Right kidney (tissue), 9 donors: ENCODE results near the gene CABP1.
A peak's percentile ranks its signal among the peaks of the same experiment; 100 is the strongest.
"Not testable (repeated sequence)": the region's sequence is repeated elsewhere in the genome, so short reads cannot be mapped to it uniquely, and the experiment has no call there.

Source experiments
- DNase-seq: peaks from one replicate; pipeline ENCODE4 v3.0.0-alpha.2; 2016
- long read RNA-seq, 8 donors: transcript quantifications; one replicate each; lab custom pipeline, GENCODE V29; 2026

Gene CABP1
- long read RNA-seq, donor 1, partial matches to known transcripts, result 0 of 1 reads
- long read RNA-seq, donor 1, other reads (novel, unspliced or antisense), result 0 of 1 reads
- long read RNA-seq, donor 2, result 0 reads
- long read RNA-seq, donor 3, partial matches to known transcripts, result 0 of 2 reads
- long read RNA-seq, donor 3, other reads (novel, unspliced or antisense), result 0 of 2 reads
- long read RNA-seq, donor 4, result 0 reads
- long read RNA-seq, donor 5, result 0 reads
- long read RNA-seq, donor 6, result 0 reads
- long read RNA-seq, donor 7, partial matches to known transcripts, result 0 of 3 reads
- long read RNA-seq, donor 7, other reads (novel, unspliced or antisense), result 0 of 3 reads
- long read RNA-seq, donor 8, partial matches to known transcripts, result 0 of 3 reads
- long read RNA-seq, donor 8, other reads (novel, unspliced or antisense), result 0 of 3 reads

DNA sequence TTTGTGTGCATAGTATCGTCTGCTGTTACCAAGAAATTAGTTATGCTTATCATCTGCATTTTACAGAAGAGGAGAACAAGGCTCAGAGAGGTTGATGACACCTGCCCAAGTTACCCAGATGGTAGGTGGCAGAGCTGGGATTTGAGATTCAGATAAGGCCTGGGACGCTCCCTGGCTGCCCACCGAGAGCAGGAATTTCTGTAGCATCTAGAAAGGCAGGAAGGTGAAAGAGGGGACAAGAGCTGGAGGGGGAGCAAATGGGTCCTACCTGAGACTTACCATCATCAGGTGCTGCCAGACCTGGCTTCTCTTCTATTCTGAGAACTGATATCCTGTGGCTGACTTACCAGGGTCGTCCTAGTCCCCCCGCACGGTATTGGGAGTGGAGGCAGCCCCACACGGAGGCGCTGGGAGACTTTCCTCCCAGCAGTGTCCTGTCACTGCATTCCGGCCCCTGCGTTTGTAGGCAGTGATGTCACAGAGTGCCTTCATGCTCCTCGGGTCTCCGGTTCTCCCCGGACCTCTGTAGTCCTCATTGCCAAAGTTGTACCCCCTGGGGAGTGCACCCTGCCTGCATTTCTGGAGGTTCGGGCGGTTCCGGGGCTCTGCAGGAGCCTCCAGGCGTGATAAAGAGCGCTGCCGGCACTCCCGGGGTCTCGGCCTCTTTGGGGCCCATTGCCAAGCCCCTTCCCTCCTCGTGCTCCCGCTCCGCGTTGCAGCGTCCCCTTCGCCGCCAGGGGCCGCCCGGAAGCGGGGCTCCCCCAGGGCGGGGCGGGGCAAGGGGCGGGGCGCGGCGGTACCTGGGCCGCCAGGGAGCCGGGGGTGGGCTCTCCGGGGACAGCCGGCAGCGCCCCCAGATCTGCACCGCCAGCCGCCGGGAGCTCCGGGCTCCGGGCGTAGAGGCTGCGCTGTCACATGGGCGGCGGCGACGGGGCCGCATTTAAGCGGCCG lies at the start of gene CABP1:
Gene CABP1, plus strand, starts transcription at position 856 of the 951 bp plus-strand sequence. Its CDS starts 60 bp downstream, at position 916.
- peak; percentile 61 for DNase-seq

DNA sequence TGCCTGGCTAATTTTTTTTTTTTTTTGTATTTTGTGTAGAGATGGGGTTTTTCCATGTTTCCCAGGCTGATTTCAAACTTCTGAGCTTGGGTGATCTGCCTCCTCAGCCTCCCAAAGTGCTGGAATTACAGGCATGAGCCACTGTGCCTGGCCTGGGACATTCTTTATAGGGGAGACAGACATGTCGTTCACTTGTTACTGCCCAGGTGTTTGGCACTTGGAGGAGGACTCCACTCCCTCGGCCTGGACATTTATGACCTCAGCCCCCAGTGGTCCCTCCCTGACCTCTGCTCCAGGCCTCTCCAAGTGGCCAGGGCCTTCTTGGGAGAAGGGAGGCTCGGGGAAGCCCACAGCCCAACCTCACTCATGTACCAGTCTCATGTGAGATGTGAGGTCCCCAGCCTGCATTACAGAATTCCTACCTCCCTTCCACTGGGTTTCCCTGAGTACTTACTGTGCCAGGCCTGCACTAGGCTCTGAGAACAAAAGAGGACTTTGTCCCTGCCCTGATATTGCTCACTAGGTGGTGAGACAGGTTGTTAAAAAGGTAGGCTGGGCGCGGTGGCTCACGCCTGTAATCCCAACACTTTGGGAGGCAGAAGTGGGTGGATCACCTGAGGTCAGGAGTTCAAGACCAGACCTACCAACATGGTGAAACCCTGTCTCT lies 49.6 kb upstream of the CABP1 start:
- DNase-seq, result no peak

DNA sequence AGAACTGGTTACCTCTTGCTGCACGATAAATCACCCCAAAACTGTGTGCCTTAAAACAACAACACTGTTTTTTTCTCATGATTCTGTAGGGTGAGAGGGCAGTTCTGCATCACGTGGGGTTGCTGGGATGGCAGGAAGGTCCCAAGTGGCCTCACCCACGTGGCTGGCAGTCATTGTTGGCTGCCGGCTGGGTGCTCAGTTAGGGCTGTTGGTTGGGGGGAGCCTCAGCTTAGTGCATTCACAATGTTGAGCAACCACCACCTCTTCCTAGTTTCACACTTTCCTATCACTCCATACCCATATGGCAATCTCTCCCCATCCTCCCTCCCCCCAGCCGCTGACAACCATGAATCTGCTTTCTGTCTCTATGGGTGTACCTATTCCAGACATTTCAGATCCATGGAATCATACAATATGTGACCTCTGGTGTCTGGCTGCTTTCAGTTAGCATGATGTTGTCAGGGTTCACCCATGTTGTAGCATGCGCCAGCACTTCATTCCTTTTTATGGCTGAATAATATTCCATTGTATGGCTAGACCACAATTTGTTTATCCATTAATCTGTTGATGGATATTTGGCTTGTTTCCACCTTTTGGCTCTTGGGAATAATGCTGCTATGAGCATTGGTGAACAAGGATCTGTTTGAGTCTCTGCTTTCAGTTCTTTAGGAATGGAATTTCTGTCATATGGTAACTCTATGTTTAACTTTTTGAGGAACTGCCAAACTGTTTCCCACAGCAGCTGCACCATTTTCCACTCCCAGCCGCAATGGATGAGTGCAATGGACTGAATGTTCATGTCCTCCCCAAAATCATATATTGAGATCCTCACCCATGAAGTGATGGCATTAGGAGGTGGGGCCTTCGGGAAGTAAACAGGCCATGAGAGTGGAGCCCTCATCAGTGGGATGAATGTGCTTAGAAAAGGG lies 48.0 kb upstream of the CABP1 start:
- no peak for DNase-seq

DNA sequence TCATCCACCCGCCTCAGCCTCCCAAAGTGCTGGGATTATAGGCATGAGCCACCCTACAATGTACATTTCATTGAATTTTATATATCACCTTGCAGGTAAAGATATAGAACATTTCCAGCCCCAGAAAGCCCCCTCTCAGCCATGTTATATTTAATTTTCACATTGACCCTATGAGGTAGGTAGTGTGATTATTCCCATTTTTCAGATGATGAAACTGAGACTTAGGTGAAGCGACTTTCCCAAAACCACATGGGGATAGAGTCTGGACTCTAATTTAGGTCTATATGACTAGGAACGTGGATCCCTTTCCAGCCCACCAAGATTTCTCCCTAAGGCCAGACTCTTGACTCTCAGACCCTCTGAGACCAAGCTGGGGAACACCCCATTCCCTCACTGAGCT lies 43.5 kb upstream of the CABP1 start:
- DNase-seq, result no peak

DNA sequence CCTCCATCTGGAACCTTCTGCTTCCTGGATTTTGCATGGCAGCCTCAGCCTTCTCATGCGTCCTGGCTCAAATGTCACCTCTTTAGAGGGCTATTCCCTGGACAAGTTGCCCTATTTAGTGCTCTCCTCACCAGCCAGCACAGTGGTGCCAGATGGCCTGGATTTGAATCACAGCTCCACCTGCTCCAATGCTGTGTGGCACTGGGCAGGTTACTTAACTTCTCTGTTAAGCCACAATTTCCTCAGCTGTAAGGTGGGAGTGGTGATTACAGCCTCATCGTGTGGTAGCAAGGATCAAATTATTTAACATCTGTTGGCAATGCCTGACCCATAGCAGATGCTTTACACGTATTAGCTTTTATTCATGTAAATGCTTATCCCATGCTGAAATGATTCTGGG lies 42.6 kb upstream of the CABP1 start:
- no peak for DNase-seq

DNA sequence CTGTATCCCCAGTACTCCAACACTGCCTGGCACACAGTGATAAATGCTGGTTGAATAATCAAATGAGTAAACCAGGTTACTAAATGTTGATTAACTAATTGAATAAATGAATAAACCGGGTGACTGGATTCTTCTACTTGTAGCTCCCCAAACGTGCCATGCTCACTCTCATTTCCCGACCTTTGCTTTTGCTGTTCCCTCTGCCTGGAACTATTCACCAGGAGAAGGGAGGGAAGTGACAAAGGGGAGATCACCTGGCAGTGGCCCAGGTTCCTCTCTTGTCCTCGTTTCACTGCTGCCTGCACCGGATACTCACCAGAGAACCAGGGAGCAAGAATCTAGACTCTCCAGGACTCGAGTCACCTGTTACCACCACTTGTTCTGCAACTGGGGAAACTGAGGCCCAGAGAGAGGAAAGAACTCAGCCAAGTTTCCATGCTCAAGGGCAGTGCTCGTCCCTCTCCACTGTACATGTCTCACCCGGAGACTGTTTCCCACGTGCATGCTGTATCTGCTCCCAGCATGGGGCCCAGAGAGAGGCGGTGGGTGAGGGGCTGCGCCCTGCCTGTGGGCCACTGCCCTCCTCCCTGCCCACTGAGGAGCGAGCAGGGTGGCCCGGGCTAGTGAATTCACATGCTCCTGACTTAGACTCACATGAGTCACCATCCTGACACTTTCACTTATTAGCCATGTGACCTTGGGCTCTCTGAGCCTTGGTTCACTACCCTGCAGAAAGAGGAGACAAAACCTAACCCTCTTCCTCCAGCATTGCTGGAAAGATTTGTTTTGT lies 41.6 kb upstream of the CABP1 start:
- peak; percentile 26 for DNase-seq

DNA sequence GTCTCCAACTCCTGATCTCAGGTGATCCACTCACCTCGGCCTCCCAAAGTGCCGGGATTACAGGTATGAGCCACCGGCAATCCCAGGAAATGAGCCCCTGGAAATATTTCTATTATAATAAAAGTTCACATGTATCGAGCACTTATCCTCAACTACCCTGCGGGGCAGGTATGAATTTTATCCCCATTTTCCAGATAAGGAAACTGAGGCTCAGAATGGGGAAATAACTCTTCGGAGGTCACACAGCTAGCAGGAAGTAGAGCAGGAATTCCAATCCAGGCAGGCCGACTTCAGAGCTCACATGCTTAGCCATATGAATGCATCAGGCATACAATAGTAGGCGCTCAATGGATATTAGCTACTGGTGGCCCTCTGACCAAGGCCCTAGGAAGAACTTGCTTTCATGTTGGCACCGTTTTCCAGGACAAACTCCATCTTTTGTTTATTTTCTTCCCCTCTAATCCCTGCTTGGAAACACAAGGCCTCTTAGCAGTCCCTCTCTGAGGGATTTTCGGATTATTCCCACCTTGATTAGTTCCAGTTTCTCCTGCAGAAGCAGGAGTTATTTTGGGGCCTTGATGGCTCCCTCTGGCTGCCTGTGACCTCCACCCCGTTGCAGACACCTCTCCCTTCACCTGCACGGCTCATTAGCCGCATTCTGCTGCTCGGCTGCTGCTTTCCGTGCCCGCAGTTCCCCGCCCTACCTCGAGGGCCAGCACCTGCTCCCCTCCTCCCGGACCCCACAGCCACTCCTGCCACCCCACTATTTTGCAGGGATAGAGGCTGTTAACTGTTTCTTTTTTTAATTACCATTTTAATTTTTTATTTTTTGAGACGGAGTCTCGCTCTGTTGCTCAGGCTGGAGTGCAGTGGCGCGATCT lies 40.5 kb upstream of the CABP1 start:
- DNase-seq, result peak; percentile 50

DNA sequence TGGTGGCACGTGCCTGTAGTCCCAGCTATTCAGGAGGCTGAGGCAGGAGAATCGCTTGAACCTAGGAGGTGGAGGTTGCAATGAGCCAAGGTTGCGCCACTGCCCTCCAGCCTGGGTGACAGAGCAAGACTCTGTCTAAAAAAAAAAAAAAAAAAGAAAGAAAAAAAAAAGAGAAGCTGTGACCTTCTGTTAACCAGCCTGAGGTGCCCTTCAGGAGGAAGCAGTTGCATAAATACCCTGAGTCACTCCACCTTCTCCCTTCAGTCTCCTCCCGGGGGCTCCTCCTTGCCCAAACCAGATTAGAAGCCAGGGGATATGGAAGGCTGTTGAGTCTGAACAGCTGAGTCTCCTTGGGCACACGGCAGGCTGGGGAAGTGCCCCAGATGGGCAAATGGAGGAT lies 38.0 kb upstream of the CABP1 start:
- not testable (repeated sequence) for DNase-seq

DNA sequence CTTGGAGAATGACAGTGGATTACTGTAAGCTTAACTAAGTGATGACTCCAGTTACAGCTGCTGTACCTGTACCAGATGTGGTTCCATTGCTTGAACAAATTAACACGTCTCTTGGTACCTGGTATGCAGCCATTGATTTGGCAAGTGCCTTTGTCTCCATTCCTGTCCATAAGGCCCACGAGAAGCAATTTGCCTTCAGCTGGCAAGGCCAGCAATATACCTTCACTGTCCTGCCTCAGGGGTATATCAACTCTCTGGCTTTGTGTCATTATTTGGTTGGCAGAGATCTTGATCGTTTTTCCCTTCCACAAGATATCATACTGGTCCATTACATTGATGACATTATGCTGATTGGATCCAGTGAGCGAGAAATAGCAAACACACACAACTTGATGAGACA lies 29.9 kb upstream of the CABP1 start:
- DNase-seq, result no peak

DNA sequence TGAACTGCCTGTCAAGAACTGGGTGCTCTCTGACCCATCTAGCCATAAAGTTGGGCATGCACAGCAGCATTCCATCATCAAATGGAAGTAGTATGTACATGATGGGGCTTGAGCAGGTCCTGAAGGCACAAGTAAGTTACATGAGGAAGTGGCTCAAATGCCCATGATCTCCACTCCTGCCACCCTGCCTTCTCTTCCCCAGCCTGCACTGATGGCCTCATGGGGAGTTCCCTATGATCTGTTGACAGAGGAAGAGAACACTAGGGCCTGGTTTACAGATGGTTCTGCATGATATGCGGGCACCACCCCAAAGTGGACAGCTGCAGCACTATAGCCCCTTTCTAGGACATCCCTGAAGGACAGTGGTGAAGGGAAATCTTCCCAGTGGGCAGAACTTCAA lies 28.9 kb upstream of the CABP1 start:
- not testable (repeated sequence) for DNase-seq

DNA sequence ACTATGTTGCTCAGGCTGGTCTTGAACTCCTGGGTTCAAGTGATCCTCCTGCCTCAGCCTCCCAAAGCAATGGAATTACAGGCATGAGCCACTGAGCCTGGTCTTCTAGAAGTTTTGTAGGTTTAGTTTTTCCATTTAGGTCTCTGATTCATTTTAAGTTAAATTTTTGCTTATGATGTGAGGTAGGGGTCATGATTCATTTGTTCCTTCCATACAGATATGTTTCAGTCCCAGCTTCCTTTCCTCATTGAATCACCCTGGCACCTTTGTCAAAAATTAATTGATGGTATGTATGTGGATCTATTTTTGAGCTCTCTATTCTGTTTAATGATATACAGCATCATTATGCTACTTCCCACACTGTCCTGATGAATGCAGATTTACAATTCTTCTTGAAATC lies 25.6 kb upstream of the CABP1 start:
- no peak for DNase-seq

DNA sequence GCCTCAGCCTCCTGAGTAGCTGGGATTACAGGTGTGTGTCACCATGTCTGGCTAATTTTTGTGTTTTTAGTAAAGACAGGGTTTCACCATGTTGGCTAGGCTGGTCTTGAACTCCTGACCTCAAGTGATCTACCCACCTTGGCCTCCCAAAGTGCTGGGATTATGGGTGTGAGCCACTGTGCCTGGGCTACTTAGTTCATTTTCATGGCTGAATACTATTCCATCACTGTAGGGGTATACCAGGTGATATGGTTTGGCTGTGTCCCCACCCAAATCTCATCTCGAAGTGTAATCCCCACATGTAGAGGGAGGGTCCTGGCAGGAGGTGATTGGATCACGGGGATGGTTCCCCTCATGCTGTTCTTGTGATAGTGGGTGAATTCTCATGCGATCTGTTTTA lies 23.2 kb upstream of the CABP1 start:
- DNase-seq, result not testable (repeated sequence)

DNA sequence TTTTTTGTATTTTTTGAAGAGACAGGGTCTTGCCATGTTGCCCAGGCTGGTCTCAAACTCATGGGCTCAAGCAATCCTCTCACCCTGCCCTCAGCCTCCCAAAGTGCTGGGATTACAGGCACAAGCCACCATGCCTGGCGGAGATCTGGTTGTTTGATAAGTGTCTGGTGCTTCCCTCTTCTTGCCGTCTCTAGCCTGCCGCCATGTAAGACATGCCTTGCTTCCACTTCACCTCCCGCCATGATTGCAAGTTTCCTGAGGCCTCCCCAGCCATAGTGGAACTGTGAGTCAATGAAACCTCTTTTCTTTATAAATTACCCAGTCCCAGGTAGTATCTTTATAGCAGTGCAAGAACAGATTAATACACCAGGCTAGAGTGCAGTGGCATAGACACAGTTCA lies 22.7 kb upstream of the CABP1 start:
- DNase-seq, result not testable (repeated sequence)

DNA sequence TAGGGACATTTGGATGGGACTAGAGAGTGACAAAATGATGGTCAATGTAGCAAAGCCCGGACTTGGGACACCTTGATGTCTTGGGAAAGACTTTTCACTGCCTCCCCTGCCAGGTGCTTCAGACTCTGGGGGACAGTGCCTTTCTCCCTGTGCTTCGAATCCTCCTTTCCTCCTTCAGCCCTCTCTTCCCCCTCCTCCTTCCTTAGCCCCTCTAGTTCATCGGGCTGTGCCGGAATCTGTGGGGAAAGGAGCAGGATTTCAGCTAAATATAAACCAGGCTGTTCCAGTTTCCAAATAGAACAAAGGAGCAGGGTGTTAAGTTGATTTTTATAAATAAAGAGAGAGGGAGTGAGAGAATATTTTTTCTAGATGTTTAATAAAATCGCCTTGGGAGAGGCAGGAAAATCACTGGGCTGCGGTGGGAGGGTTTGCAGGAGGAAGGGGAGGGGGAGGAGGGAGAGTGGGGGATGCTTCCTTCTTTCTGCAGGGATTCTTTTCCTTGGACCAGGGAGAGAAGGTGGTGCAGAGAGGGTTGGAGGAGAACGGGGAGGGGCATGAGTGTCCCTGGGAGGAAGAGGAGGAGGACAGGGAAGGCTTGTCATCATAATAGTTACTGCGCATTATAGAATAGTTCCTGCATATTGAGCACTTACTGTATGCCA lies 21.3 kb upstream of the CABP1 start:
- no peak for DNase-seq

DNA sequence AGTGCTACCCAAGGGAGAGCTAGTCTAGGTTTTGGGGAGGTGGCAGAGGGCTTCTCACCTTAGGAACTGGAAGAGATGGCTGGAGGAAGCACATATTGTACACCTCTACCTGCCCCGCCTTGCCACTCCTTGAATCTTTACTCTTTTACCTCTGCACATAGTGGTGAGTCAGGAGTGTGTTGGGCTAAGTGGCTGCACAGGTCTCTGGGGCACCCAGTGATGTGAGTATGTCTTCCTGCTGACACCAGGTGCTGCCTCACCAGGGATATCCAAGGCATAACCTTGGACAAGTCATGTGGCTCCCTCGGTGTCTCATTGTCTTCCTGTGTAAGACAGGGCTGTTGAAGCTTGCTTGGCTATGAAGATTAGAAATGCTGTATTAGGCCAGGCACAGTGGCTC lies 19.8 kb upstream of the CABP1 start:
- DNase-seq, result no peak

DNA sequence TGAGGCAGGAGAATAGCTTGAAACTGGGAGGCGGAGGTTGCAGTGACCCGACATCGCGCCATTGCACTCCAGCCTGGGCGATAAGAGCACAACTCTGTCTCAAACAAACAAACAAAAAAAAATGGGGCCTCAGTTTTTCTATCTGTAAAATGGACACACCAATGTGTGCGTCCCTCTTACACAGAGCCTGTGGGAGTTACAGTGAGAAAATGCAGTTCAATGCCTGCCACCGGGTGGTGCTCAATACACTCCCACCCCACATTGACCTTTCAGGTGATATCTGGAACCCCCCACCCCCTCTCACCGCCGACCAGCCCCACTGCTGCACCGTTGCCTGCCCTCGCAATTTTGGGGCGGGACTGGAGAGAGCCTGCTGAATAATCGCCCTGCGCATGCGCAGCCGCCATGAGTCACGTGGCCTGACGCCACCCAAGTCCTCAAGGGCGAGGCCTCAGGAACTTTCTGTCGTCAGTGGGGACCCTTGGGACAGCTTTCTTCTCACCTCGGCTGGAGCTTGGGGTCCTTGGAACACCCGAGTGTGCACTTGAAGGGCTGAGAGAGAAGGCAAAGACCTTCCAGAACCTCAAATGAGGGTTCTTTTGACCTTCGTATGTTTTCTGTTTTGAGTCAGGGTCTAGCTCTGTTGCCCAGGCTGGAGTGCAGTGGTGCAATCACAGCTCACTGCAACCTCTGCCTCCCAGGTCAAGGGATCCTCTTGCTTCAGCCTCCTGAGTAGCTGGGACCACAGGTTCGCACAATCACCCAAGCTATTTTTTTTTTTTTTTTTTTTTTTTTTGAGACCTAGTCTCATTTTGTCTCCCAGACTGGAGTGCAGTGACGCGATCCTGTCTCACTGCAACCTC lies 14.6 kb upstream of the CABP1 start:
- no peak for DNase-seq

DNA sequence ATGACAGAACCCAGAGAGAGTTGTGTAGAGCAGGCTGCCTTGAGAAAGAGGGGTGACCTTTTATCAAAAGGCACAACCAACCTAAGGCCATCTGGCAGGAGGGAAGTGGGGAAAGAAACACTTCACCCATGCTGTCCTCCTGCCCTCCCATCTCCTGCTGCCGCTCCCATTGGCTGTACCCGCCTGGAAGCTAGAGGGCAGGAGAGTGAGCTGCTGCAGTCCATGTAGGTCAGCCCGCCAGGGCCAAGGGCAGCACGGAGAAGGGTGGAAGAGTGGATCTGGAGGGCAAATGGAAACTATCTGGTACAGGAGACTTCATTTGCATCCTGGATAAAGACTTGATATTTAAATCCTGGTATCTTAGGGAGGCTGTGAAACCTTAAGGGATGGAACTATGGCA lies 11.5 kb upstream of the CABP1 start:
- no peak for DNase-seq
